Upper lobe of left lung (tissue), 6 donors: ENCODE data around the gene KRT4. TPM values are rescaled to one million over a fixed set of nuclear protein-coding genes. Genes with fewer than 3 reads are reported as not detected.

Experiments used
- ATAC-seq, 2 donors: fragments of 200-7000 bp; cut with Tn5 transposase; one replicate each; pipeline ENCODE4 v1.9.1; 2022; ENCODE audit warnings: mild to moderate bottlenecking in 2 of 2, moderate library complexity in 2 of 2; ENCODE audit not compliant: low FRiP score in 2 of 2
- DNase-seq, 2 donors: peaks; one replicate each; pipeline ENCODE4 v3.0.0-alpha.2; 2019 to 2020
- H3K27ac ChIP-seq, 4 donors: fragments of 200-600 bp; sonication (generic); one replicate each; pipeline ENCODE4 v1.5.1; 2016 to 2019
- H3K27me3 ChIP-seq, 4 donors: fragments of 200-600 bp; sonication (generic); one replicate each; pipeline ENCODE4 v1.5.1; 2017 to 2019
- H3K36me3 ChIP-seq, 4 donors: fragments of 200-600 bp; sonication (generic); one replicate each; pipeline ENCODE4 v1.5.1; 2016 to 2019
- H3K4me1 ChIP-seq, 4 donors: fragments of 200-600 bp; sonication (generic); one replicate each; pipeline ENCODE4 v1.5.1; 2018 to 2019
- H3K4me3 ChIP-seq, 4 donors: fragments of 200-600 bp; sonication (generic); one replicate each; pipeline ENCODE4 v1.5.1; 2017 to 2019; ENCODE audit warnings: mild to moderate bottlenecking in 2 of 4, moderate library complexity in 1 of 4
- H3K9me3 ChIP-seq, 4 donors: fragments of 200-600 bp; sonication (generic); one replicate each; pipeline ENCODE4 v1.5.1; 2018 to 2019
- EP300 ChIP-seq, 4 donors: sonication (generic); formaldehyde crosslinking; IDR thresholded peaks; one replicate each; pipeline ENCODE4 v1.5.1; 2017; ENCODE audit warnings: antibody characterized with exemption in 4 of 4, control low read depth in 2 of 4
- POLR2A ChIP-seq, 4 donors: fragments of 450-650 bp; IDR thresholded peaks; one replicate each; pipeline ENCODE4 v1.5.1; 2016 to 2017; ENCODE audit warnings: antibody characterized with exemption in 4 of 4, mild to moderate bottlenecking in 2 of 4
- POLR2AphosphoS5 ChIP-seq, 2 donors: sonication (generic); formaldehyde crosslinking; IDR thresholded peaks; one replicate each; pipeline ENCODE4 v1.5.1; 2017; ENCODE audit warnings: antibody characterized with exemption in 2 of 2
- WGBS, 2 donors: methylation state at CpG; one replicate each; pipeline ENCODE4 v1.1.5; 2017 to 2018; 5-methylcytosine and 5-hydroxymethylcytosine counted together
- total RNA-seq, 6 donors: library from RNA; depleted of rRNA in 4 of 6; stranded (reverse); fragments of >200 nt in 4 of 6; gene quantifications; one replicate each; pipeline versions ENCODE4 v1.1.0 to v1.2.1, GENCODE V29; 2016 to 2021
- TF ChIP-seq, protein P1 (sequence below), 6 experiments: fragments of 450-650 bp in 4 of 6; fragments of 200-600 bp in 2 of 6; sonication (generic) in 2 of 6; IDR thresholded peaks; one replicate each; pipeline ENCODE4 v1.5.1; 2016 to 2019; ENCODE audit warnings: antibody characterized with exemption in 6 of 6
- donor health status: DM: no; HTN: no; CAD: no; lungs with moderate emphysema.
- donor health status: DM: no; HTN: yes; CAD: no; lungs with severe emphysema.

KRT4 gene
- total RNA-seq, 6 donors from 2014 or later = 2.1 to 36.1 (median 15.1) TPM

DNA sequence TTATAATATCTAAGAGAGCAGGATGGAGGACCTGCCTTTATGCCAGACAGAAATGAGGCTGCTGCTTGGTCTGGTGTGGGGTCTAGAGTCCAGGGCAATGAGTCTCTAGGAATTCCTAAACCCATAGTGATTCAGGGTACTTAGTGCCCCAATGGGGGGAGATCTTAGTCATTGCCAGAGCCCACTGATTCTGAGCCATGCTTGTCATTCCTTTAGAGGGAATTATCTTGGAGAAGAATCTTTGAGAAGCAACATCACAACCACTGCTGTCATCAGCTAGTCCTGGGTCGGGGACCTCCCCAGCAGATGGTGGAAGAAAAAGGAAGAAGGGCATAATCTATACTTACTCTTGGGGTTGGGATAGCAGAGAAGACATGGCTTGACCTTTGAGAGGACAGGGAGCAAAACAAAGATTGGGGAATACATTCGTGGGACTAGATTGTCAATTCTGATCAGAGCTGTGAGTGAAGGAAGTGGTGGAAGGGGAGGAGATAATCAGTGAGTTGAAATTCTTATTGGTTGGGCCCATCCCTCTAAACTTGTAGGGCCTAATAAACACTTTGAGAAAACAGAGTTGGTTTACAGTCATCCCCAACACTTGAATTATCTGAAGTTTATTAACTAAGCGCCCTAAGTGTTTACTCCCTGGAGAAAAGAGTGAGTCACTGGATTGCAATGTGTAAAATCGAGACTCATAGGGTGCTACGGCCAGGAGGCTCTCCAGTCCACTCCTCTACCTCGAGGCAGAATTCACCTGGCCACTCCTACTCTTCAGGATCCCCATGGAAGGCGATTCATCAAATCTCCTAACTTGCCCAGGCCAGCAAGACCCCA, 15.0 kb downstream of the KRT4 start:
- WGBS, 2 donors = 53 to 54% methylated on average over 7 of the region's 7 CpGs
- Histone ChIP-seq H3K4me1 (peaks cover 6 to 21% (median 16%) of the 10 kb centered on the region in 4 donors), H3K27ac (no peak overlapping the region), H3K9me3 (no peaks in the 10 kb centered on the region), H3K27me3 (no peaks in the 10 kb centered on the region), H3K36me3 (no peaks in the 10 kb centered on the region), H3K4me3 (no peak overlapping the region)
- TF ChIP-seq EP300 (IDR thresholded peaks at IDR 0.05) (no peak), POLR2AphosphoS5 (IDR thresholded peaks at IDR 0.05) (no peak), POLR2A (IDR thresholded peaks at IDR 0.05) (no peak)
- TF ChIP-seq, protein P1, sequence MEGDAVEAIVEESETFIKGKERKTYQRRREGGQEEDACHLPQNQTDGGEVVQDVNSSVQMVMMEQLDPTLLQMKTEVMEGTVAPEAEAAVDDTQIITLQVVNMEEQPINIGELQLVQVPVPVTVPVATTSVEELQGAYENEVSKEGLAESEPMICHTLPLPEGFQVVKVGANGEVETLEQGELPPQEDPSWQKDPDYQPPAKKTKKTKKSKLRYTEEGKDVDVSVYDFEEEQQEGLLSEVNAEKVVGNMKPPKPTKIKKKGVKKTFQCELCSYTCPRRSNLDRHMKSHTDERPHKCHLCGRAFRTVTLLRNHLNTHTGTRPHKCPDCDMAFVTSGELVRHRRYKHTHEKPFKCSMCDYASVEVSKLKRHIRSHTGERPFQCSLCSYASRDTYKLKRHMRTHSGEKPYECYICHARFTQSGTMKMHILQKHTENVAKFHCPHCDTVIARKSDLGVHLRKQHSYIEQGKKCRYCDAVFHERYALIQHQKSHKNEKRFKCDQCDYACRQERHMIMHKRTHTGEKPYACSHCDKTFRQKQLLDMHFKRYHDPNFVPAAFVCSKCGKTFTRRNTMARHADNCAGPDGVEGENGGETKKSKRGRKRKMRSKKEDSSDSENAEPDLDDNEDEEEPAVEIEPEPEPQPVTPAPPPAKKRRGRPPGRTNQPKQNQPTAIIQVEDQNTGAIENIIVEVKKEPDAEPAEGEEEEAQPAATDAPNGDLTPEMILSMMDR (IDR thresholded peaks at IDR 0.05) = no peak
- DNase-seq (peak in 1 of 2 donors; percentile 42), ATAC-seq (peak in 1 of 2 donors; percentile 83)

DNA sequence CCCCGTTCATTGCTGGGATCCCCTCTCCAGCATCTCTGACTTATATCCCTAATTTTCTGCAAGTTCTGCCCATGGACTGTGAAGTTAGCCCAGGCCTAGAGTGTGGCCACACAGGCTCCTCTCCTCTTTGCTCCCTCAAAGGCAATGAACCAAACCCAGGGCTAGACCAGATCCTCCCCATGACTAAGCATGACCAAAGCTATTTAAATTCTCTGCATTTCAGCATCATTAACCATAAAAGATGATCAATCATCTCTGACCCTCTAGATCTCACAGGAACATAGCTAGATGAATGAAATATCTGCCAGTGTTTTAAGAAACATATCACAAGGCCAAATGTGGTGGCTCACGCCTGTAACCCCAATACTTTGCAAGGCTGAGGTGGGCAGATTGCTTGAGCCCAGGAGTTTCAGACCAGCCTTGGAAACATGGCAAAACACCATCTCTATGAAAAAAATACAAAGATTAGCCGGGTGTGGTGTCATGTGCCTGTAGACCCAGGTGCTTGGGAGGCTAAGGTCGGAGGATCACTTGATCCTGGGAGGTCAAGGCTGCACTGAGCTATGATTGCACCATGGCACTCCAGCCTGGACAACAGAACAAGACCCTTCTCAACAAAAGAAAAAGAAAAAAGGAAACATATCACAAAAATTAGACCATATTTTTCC, 15.8 kb downstream of the KRT4 start:
- no peak for DNase-seq
- TF ChIP-seq EP300 (IDR thresholded peaks at IDR 0.05) (no peak), POLR2AphosphoS5 (IDR thresholded peaks at IDR 0.05) (no peak), POLR2A (IDR thresholded peaks at IDR 0.05) (no peak)
- TF ChIP-seq, protein P1 (IDR thresholded peaks at IDR 0.05) = no peak
- Histone ChIP-seq H3K36me3 (no peaks in the 10 kb centered on the region), H3K4me1 (peaks cover 6 to 21% (median 16%) of the 10 kb centered on the region in 4 donors), H3K27ac (no peak overlapping the region), H3K27me3 (no peaks in the 10 kb centered on the region), H3K4me3 (no peak overlapping the region), H3K9me3 (no peaks in the 10 kb centered on the region)
- WGBS, 2 donors = 90 to 91% methylated on average over 4 of the region's 4 CpGs
- no peak for ATAC-seq

DNA sequence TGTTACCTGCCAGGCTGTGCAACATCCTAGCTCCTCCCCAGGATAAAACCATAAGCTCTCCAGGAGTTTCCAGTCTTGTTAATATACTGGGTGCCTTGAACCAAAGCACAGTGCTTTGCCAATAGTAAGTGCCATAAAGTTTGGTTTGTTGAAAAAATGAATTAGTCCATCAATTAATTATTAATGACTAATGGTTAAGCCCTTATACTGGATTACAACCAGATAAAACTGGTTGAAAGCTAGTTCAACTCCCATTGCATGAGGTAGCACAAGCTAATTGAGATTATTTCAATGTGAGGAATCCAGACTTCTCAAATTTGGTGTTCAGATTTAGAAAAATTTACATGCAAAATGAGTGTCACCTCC, 16.4 kb downstream of the KRT4 start:
- Histone ChIP-seq H3K36me3 (no peaks in the 10 kb centered on the region), H3K27me3 (no peaks in the 10 kb centered on the region), H3K9me3 (no peaks in the 10 kb centered on the region), H3K4me1 (peaks cover 6 to 21% (median 16%) of the 10 kb centered on the region in 4 donors), H3K4me3 (no peak overlapping the region), H3K27ac (no peak overlapping the region)
- DNase-seq = no peak
- TF ChIP-seq, protein P1 (IDR thresholded peaks at IDR 0.05) = no peak
- TF ChIP-seq EP300 (IDR thresholded peaks at IDR 0.05) = no peak
- no peak for TF ChIP-seq POLR2A (IDR thresholded peaks at IDR 0.05)
- no peak for TF ChIP-seq POLR2AphosphoS5 (IDR thresholded peaks at IDR 0.05)
- no peak for ATAC-seq

DNA sequence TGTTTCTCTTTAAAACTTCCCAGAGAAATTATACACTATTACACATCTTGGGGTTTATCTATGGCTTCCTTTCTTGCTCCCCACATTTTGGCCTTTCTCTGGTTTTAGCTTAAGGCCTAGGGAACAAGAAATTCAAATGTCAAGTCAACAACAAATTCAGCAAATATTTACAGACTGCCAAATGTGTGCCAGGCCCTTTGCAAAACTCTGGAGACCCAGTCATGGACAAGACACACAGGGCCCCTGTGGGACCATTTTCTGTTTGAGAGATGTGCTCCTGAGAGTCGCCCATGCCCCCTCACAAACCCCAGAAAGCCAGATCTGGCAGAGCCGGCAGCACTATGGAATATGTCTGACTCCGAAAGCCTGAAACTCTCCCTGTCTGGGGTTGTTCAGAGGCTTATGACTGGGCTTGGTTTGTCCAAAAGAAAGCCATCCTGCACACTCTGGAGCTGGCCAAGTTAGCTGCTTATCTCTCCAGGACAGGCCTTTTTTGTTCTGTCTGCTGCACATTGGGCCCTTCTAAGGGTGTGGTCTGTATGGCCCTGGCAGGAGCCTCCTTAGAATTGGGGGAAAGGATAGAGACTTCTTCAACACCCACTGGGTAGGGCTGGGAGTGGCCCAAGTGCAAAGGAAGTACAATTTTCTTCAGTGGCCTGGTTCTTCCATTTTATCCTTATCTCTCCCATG, 16.9 kb downstream of the KRT4 start:
- WGBS, 2 donors = 86 to 92% methylated on average over 3 of the region's 3 CpGs
- ATAC-seq = no peak

More for the DNA sequence above, 16.9 kb downstream of the KRT4 start:
- Histone ChIP-seq H3K27ac (no peak overlapping the region), H3K4me3 (no peak overlapping the region), H3K9me3 (no peaks in the 10 kb centered on the region), H3K36me3 (no peaks in the 10 kb centered on the region), H3K27me3 (no peaks in the 10 kb centered on the region), H3K4me1 (peaks cover 6 to 21% (median 16%) of the 10 kb centered on the region in 4 donors)
- no peak for DNase-seq
- no peak for TF ChIP-seq EP300 (IDR thresholded peaks at IDR 0.05)
- TF ChIP-seq POLR2AphosphoS5 (IDR thresholded peaks at IDR 0.05) = no peak
- TF ChIP-seq, protein P1 (IDR thresholded peaks at IDR 0.05) = no peak
- no peak for TF ChIP-seq POLR2A (IDR thresholded peaks at IDR 0.05)
